GM19467 (cell line): Measurements from ENCODE around the gene STEAP3.

ENCODE experiments used
- ATAC-seq: cut with Tn5 transposase; IDR thresholded peaks from one replicate; pipeline ENCODE4 v1.9.1; 2021; ENCODE audit warnings: mild to moderate bottlenecking, moderate library complexity; ENCODE audit not compliant: unreplicated experiment

Gene STEAP3

GRCh38 chr2:119290859-119291587, 67.4 kb downstream of the STEAP3 start:
- no peak for ATAC-seq

- no peak for ATAC-seq
These were observed 68.0 kb downstream of the STEAP3 start for GRCh38 chr2:119291588-119292167.

GRCh38 chr2:119292226-119292625, 68.6 kb downstream of the STEAP3 start:
- ATAC-seq, result no peak

GRCh38 chr2:119293254-119293653, 69.6 kb downstream of the STEAP3 start:
- no peak for ATAC-seq

- no peak for ATAC-seq
These were observed 70.3 kb downstream of the STEAP3 start for GRCh38 chr2:119293900-119294299.

- no peak for ATAC-seq
These were observed 71.0 kb downstream of the STEAP3 start for GRCh38 chr2:119294671-119295070.

- ATAC-seq, result no peak
These were observed 72.2 kb downstream of the STEAP3 start for GRCh38 chr2:119295688-119296375.

- no peak for ATAC-seq
These were observed 77.8 kb downstream of the STEAP3 start for GRCh38 chr2:119301413-119301812.

GRCh38 chr2:119304847-119305246, 81.2 kb downstream of the STEAP3 start:
- no peak for ATAC-seq

- no peak for ATAC-seq
These were observed 82.0 kb downstream of the STEAP3 start for GRCh38 chr2:119305497-119306195.

GRCh38 chr2:119306196-119306590, 82.6 kb downstream of the STEAP3 start:
- no peak for ATAC-seq

- no peak for ATAC-seq
These were observed 83.9 kb downstream of the STEAP3 start for GRCh38 chr2:119307419-119308140.

- no peak for ATAC-seq
These were observed 85.2 kb downstream of the STEAP3 start for GRCh38 chr2:119308793-119309330.

- no peak for ATAC-seq
These were observed 87.7 kb downstream of the STEAP3 start for GRCh38 chr2:119311371-119311770.

GRCh38 chr2:119311831-119312230, 88.2 kb downstream of the STEAP3 start:
- no peak for ATAC-seq
